ENCODE results near the gene MAST2. TPM values are rescaled to one million over a fixed set of nuclear protein-coding genes. Genes with fewer than 3 reads are reported as not detected.

The MAST2 gene
- total RNA-seq, 4 donors from 2014 or later: 44.9 to 78.3 (median 68.5) TPM

- intact Hi-C loops (cut with DNase I): no loop called here
- 74% methylated on average over 6 of the region's 6 CpGs for WGBS
- H3K36me3 ChIP-seq: no peaks in the 10 kb centered on the region
- no peaks in the 10 kb centered on the region for H3K27me3 ChIP-seq
- no peak overlapping the region for H3K4me3 ChIP-seq
- H3K4me1 ChIP-seq: peaks cover 0 to 3% (median 0%) of the 10 kb centered on the region in 4 donors
- TF ChIP-seq POLR2A (IDR thresholded peaks at IDR 0.05; ENCODE audit: low read depth): no peak
- TF ChIP-seq POLR2AphosphoS5 (IDR thresholded peaks at IDR 0.05): no peak
- no peak for TF ChIP-seq CTCF (IDR thresholded peaks at IDR 0.05)
- no peak for TF ChIP-seq EP300 (IDR thresholded peaks at IDR 0.05)
- H3K9me3 ChIP-seq: no peaks in the 10 kb centered on the region
- H3K27ac ChIP-seq (replicated peaks in 1 of 4): no peak overlapping the region
- no peak for DNase-seq (ENCODE audit: extremely low spot score)
Measured at GRCh38 chr1:45767035-45767434, 36.4 kb upstream of the MAST2 start.

GRCh38 chr1:45769261-45769932 lies 34.0 kb upstream of the MAST2 start:
- DNase-seq (ENCODE audit: extremely low spot score): no peak
- peaks cover 0 to 3% (median 0%) of the 10 kb centered on the region in 4 donors for H3K4me1 ChIP-seq
- H3K9me3 ChIP-seq: no peaks in the 10 kb centered on the region
- no peak overlapping the region for H3K27ac ChIP-seq (replicated peaks in 1 of 4)
- WGBS: 41% methylated on average over 4 of the region's 4 CpGs
- no peak overlapping the region for H3K4me3 ChIP-seq
- no peaks in the 10 kb centered on the region for H3K27me3 ChIP-seq
- intact Hi-C loops (cut with DNase I): no loop called here
- no peaks in the 10 kb centered on the region for H3K36me3 ChIP-seq
- TF ChIP-seq POLR2AphosphoS5 (IDR thresholded peaks at IDR 0.05) (no peak), CTCF (IDR thresholded peaks at IDR 0.05) (no peak), EP300 (IDR thresholded peaks at IDR 0.05) (no peak), POLR2A (IDR thresholded peaks at IDR 0.05; ENCODE audit: low read depth) (no peak)

GRCh38 chr1:45772971-45773370 lies 30.4 kb upstream of the MAST2 start:
- WGBS: 92% methylated on average over 3 of the region's 3 CpGs
- Histone ChIP-seq H3K4me1 (no peaks in the 10 kb centered on the region), H3K36me3 (no peaks in the 10 kb centered on the region), H3K9me3 (no peaks in the 10 kb centered on the region), H3K27ac (replicated peaks in 1 of 4) (no peak overlapping the region), H3K27me3 (no peaks in the 10 kb centered on the region), H3K4me3 (no peak overlapping the region)
- intact Hi-C loops (cut with DNase I): no loop called here
- TF ChIP-seq POLR2A (IDR thresholded peaks at IDR 0.05; ENCODE audit: low read depth) (no peak), CTCF (IDR thresholded peaks at IDR 0.05) (no peak), POLR2AphosphoS5 (IDR thresholded peaks at IDR 0.05) (no peak), EP300 (IDR thresholded peaks at IDR 0.05) (no peak)
- DNase-seq (ENCODE audit: extremely low spot score): no peak

- whole genome bisulfite sequencing: 90% methylated on average over 3 of the region's 3 CpGs
- Histone ChIP-seq H3K9me3 (no peaks in the 10 kb centered on the region), H3K4me1 (no peaks in the 10 kb centered on the region), H3K27me3 (no peaks in the 10 kb centered on the region), H3K36me3 (no peaks in the 10 kb centered on the region), H3K27ac (replicated peaks in 1 of 4) (no peak overlapping the region), H3K4me3 (no peak overlapping the region)
- DNase-seq (ENCODE audit: extremely low spot score): no peak
- TF ChIP-seq POLR2A (IDR thresholded peaks at IDR 0.05; ENCODE audit: low read depth) (no peak), CTCF (IDR thresholded peaks at IDR 0.05) (no peak), EP300 (IDR thresholded peaks at IDR 0.05) (no peak), POLR2AphosphoS5 (IDR thresholded peaks at IDR 0.05) (no peak)
- intact Hi-C loops (cut with DNase I): no loop called here
Measured at GRCh38 chr1:45775794-45776193, 27.6 kb upstream of the MAST2 start.

GRCh38 chr1:45785583-45785982 lies 17.8 kb upstream of the MAST2 start:
- Histone ChIP-seq H3K4me1 (no peaks in the 10 kb centered on the region), H3K4me3 (no peak overlapping the region), H3K27me3 (no peaks in the 10 kb centered on the region), H3K36me3 (no peaks in the 10 kb centered on the region), H3K9me3 (no peaks in the 10 kb centered on the region), H3K27ac (replicated peaks in 1 of 4) (no peak overlapping the region)
- peak; percentile 60 for DNase-seq (ENCODE audit: extremely low spot score)
- intact Hi-C loops (cut with DNase I): no loop called here
- WGBS: 79% methylated on average over 4 of the region's 4 CpGs
- TF ChIP-seq POLR2A (IDR thresholded peaks at IDR 0.05; ENCODE audit: low read depth) (no peak), POLR2AphosphoS5 (IDR thresholded peaks at IDR 0.05) (no peak), EP300 (IDR thresholded peaks at IDR 0.05) (no peak), CTCF (IDR thresholded peaks at IDR 0.05) (no peak)

All from esophagus muscularis mucosa (tissue), 4 donors.